CD4-positive, alpha-beta T cell treated with Interferon gamma for 1 hour (primary cell): ENCODE measurements around the gene HHEX.
A peak's percentile ranks its signal among the peaks of the same experiment; 100 is the strongest.
"Not testable (repeated sequence)": the region's sequence is repeated elsewhere in the genome, so short reads cannot be mapped to it uniquely, and the experiment has no call there.

Experiments used
- DNase-seq: peaks from one replicate; pipeline ENCODE4 v3.0.0-alpha.2; 2020

Gene HHEX

DNA sequence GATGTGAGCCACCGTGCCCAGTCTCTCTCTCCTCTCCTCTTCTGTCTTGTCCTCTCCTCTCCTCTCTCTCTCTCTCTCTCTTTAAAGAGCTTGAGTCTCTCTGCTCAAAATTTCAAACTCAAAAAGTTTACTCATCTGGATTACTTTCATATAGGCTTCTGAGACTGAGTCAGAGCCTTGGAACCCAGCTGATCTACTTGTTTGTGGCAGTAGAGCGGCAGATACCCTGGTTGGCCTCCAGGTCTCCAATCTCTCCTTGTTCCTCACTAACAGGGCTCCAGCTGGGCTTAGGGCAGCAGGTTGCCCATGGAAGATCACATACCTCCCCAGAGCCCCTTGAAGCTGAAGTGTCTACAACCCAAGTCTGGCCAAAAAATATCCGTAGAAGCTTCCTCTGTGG lies 51.0 kb downstream of the HHEX start:
- no peak for DNase-seq

DNA sequence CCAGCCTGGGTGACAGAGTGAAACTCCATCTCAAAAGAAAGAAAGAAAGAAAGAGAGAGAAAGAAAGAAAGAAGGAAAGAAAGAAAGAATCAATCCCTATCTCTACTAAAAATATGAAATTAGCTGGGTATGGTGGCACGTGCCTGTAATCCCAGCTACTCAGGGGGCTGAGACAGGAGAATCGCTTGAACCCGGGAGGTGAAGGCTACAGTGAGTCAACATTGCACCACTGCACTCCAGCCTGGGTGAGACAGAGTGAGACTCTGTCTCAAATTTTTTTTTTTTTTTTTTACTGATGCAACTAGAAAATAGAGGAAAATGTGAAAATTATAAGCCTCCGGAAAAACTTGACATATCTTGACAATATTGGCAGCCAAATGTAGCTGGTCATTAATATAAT lies 52.0 kb downstream of the HHEX start:
- not testable (repeated sequence) for DNase-seq

DNA sequence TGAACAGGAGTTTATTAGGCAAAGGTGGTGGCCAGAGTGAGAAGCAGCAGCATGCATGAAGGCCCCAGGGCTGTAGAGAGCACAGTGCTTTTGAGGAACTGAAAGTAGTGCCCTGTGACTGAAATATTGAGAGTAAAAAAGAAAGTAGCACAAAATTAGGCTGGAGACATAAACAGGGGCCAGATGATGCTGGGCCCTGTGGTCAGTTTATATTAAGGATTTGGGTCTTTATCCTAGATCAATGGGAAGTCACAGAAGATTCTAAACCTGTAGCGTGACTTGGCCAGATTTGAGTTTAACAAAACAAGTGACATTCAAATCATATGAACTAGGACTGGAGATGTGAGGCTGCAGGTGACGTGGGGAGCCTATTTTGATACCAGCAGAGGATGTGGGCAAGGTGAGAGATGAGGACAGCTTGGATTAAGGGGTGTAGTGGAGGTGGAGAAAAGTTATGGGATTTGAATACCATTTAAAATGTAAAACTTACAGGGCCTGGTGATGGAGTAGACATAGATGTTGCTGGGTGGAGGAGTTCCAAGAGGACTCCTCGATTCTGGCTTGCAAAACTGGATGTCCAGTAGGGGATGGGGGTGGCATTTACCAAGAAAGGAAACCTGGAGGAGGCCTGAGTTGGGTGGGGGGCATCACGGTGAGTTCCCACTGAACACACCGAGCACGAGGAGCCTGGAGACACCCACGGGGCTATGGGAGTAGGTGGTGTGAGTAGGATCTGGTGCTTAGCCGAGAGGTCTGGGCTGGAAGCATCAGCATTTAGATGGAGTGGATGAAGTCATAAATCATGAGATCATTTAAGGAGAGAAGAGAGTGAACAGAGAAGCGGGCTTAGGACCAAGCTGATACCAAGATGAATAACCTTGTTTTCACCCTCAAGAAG lies 52.8 kb downstream of the HHEX start:
- DNase-seq: peak; percentile 52
